DMS79 treated with DMSO at 0.1 percent for 48 hours (cell line): ENCODE results near the gene ENTPD6.
"Not testable (repeated sequence)": the region's sequence is repeated elsewhere in the genome, so short reads cannot be mapped to it uniquely, and the experiment has no call there.

Experiments used
- DNase-seq: peaks from one replicate; lab custom pipeline; 2025; lab: John Stamatoyannopoulos, UW

ENTPD6 gene

GRCh38 chr20:25223765-25224720 lies 28.5 kb downstream of the ENTPD6 start:
- no peak for DNase-seq

- no peak for DNase-seq
Observed at GRCh38 chr20:25224941-25225340, 29.4 kb downstream of the ENTPD6 start.

- no peak for DNase-seq
Observed at GRCh38 chr20:25225642-25226432, 30.3 kb downstream of the ENTPD6 start.

GRCh38 chr20:25226433-25227316 lies 31.2 kb downstream of the ENTPD6 start:
- DNase-seq: peak; percentile 24

GRCh38 chr20:25227317-25227831 lies 31.9 kb downstream of the ENTPD6 start:
- DNase-seq: no peak

GRCh38 chr20:25229486-25230165 lies 34.1 kb downstream of the ENTPD6 start:
- DNase-seq: no peak

- peak; percentile 44 for DNase-seq
Observed at GRCh38 chr20:25230166-25230831, 34.8 kb downstream of the ENTPD6 start.

GRCh38 chr20:25233016-25233772 lies 37.7 kb downstream of the ENTPD6 start:
- no peak for DNase-seq

- not testable (repeated sequence) for DNase-seq
Observed at GRCh38 chr20:25234009-25234849, 38.7 kb downstream of the ENTPD6 start.

- no peak for DNase-seq
Observed at GRCh38 chr20:25236450-25237304, 41.2 kb downstream of the ENTPD6 start.

- no peak for DNase-seq
Observed at GRCh38 chr20:25237610-25238318, 42.3 kb downstream of the ENTPD6 start.

- no peak for DNase-seq
Observed at GRCh38 chr20:25238319-25239037, 43.0 kb downstream of the ENTPD6 start.

GRCh38 chr20:25239387-25240370 lies 44.2 kb downstream of the ENTPD6 start:
- DNase-seq: no peak

- DNase-seq: not testable (repeated sequence)
Observed at GRCh38 chr20:25240851-25241658, 45.5 kb downstream of the ENTPD6 start.

- DNase-seq: not testable (repeated sequence)
Observed at GRCh38 chr20:25241659-25241955, 46.1 kb downstream of the ENTPD6 start.
